Stimulated activated CD8-positive, alpha-beta memory T cell treated with anti-CD3 and anti-CD28 coated beads, Interleukin-2, amount 100 ng/mL, for 1 hour (primary cell): Measurements from ENCODE around the gene LY6G6C.

Source experiments
- DNase-seq, 2 donors: peaks; one replicate each; pipeline ENCODE4 v3.0.0-alpha.2; 2020; ENCODE audit warnings: low read depth in 2 of 2

Gene LY6G6C

DNA sequence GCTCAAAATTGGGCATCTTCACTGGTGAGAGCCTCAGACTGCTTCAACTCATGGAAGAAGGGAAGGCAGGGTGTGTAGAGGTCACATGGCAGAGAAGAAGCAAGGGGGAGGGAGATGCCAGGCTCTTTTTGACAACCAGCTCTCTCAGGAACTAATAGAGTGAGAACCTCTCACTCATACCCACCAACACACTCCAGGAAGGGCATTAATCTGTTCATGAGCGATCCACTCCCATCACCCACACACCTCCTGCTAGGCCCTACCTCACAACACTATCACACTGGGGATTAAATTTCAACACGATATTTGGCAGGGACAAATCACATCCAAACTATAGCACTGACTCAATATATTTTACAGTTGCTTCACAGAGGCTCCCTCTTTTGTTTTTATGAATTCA is 20.3 kb upstream of the LY6G6C start:
- no peak for DNase-seq

DNA sequence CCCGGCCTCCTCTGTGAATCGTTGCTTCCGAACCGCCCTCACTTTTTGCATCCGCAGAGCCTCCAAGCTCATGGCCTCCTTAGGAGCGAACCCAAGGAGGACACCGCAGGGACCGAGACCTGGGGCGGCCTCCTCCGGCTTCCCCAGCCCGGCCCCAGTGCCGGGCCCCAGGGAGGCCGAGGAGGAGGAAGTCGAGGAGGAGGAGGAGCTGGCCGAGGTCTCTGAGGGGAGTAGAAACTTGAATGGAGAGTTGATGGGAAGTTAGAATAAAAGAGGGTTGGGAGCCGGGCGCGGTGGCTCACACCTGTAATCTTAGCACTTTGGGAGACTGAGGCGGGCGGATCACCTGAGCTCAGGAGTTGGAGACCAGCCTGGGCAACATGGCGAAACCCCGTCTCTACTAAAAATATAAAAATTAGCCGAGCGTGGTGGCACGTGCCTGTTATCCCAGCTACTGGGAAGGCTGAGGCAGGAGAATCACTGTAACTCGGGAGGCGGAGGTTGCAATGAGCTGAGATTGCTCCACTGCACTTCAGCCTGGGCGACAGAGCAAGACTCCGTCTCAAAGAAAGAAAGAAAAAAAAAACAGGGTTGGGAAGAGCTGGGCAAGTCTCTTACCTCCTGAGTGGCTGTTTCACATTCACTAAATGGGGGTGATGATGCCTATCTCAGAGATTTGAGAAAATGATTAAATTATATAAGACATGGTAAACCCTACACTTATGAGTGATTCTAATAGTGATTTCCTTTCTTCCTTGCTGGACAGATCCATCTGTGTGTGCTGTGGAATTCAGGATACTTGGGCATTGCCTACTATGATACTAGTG is 19.1 kb upstream of the LY6G6C start:
- DNase-seq: no peak

DNA sequence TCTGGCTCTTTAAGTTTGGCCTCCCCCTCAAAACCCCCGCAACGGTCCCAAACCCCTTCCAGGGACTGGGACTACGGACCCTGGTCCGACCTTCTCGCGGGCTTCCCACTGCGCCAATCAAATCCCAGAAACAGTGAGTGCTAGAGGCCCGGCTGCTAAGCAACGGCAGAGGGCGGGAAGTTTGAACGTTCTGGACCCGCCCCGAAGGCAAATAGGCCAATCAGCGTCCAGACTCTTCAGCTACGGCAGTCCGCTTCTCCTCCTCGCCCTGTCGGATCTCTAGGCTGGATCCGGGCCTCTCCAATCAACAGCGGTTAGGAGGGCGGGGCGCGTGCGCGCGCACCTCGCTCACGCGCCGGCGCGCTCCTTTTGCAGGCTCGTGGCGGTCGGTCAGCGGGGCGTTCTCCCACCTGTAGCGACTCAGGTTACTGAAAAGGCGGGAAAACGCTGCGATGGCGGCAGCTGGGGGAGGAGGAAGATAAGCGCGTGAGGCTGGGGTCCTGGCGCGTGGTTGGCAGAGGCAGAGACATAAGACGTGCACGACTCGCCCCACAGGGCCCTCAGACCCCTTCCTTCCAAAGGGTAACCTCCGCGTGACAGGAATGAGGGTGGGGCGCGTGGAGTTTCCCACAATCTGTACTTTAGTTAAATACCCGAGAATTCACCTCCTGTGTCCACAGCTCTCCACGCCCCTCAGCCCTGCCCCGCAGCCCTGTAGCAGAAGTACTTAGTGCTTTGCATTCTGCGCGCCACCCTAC is 18.3 kb upstream of the LY6G6C start, which contains the start of gene MSH5:
Gene MSH5 (plus strand): TSS at position 367 of the 758 bp plus-strand sequence. CDS start 462 bp downstream, outside the sequence.
- peak; percentile 87 to 91 for DNase-seq

DNA sequence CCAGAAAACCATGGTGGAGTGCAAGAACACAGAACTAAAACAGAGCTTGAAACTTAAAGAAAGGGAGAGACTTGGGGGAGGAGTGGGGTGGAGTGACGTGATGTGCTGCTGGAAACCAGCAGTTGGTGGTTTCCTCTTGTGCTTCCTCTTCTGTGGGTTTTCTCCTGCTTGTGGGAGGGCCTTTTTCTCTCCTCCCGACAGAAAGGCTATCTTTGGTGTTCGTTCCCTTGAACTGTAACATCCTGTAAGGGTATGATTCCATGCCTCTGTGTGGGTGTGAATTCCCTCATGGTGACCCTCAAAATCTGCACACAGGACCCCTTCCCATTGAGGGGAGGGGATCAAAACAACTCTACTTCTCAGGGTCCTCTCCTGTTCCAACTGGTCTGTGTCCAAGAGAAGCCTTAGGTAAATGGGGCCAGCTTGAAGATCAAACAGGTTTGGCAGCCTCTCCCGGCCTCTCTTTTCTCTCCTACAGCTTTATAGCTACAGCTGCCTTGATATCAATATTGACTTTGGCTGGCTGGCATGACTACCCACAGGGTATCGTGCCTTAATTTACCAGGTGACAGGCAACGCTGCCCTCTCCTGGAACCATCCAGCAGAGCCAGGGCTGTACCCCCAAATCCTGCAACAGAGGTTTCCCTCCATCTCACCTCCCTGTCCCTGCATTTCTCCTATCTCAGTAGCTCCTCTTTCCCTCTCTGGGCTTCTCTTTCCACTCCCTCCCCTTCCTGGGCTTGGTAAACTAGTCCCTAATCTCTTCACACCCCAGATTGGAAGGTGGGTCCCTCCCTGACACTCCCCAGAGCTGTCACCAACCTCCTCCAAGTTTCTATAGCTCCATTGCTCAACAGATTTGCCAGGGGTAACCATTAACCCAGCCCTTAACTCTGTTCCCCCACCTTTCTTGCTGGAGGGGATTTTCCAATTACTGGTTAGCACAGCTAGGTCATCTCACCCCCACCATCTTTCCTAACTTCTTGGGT is 16.7 kb upstream of the LY6G6C start:
- peak in 1 of 2 donors; percentile 39 for DNase-seq

DNA sequence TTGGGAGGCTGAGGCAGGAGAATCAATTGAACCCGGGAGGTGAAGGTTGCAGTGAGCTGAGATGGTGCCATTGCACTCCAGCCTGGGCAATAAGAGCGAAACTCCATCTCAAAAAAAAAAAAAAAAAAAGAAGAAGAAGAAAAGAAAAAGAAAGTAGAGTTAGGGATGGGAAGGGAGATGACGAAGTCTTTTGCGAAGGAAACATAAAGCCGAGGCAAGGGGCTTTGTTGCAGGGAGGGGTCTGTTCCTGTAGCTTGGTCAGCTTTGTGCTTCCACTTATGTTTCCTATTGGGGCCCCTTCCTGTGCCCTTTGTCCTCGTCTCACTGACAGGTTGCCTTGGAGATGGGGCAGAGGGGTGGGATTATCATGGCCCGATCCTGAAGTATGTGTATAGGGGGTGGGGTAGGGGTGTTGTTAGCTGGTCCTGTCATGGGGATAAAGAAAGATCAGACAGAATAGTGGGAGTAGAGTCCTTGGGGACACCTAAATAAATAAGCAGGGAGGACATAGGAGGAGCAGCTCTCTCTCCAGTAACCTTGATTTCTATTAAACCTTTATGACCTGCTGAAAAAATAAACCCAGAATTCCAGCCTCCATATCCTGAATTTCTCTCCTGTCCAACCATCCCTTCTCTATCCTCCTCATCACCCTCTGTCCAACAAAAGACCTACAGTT is 15.9 kb upstream of the LY6G6C start:
- DNase-seq: no peak

DNA sequence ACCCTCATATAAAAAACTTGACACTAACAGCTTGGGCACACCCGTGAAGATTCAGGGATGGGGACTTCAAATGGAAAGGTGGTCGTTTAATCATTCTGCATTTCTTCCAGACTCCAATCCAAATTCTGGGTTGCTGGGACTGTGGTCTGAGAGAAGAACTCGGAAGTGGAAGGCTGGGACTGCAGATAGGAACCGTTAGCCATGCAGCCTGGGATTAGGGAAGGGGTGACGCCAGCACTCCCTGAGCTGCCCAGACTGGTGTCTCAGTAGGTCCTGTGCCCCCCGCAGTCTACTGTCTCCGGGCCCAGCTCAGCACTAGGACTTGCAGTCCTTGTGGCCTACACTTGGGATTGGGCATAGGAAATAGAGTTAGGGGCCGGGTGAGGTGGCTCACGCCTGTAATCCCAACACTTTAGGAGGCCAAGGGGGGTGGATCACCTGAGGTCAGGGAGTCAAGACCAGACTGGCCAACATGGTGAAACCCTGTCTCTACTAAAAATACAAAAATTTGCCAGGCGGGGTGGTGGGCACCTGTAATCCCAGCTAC is 15.3 kb upstream of the LY6G6C start:
- no peak for DNase-seq

DNA sequence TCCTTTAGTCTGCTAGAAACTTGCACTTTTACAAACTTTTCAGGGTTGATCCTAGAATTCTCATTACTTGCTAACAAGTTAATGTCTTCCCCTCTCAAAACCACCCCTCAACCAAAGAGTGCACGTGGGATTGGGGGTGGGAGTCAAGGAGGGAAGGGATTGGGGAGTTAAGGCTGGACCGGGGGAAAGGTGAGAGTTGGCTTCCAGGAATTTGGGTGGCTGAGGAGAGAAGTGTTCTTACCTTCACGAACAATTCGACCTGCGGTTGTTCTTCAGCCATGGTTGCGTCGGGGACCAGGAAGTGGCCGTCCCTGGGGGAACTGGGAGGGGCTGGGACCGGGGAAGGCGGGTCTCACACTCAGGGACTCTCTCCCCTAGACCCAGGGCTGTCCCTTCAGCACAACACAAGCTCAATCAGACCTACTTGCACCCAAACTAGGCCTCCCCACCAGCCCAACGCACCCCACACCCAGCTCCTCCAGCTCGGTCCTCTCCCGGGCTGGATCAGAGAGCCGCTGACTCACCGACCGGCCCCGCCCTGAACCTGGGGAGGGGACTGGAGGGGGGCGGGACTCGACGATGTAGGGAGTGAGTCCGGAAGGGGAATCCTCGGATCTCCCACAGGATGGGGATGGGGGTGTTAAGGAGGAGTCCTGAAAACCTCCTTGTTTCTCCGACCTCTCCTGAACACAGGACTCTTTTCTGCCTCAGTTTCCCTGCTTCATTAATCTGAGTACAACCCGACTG is 14.6 kb upstream of the LY6G6C start, which contains the start of gene CLIC1:
Gene CLIC1 (minus strand): TSS at position 510 of the 747 bp plus-strand sequence. CDS start 230 bp downstream, at position 280.
- peak; percentile 37 to 62 for DNase-seq

DNA sequence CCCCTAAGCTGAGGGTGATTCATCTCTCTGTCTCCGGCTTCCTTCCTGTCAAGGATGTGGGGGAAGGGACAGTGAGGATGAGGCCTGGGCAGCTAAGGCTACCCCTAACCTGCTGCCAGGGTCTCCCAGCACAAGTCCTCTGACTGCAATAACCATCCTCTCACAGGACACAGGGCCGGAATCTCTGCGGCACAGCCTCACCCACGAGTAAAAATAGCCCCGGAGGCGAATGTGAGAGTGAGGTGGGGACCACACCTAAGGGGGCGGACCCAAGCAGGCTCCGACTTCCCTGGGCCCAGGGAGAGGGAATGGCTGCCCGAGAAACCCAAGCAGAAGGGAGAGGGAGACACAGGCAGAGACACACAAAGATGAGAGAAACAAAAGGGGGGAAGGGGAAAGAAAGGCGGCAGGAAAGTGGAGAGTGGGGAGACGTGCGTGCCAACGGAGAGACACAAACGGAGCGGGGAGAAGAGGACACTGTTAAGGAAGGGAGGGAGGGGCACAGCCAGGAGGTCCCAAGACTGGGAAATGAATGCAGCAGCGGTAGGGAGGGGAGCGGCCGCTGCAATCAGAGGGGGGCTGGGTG is 13.4 kb upstream of the LY6G6C start:
- peak in 1 of 2 donors; percentile 39 for DNase-seq

DNA sequence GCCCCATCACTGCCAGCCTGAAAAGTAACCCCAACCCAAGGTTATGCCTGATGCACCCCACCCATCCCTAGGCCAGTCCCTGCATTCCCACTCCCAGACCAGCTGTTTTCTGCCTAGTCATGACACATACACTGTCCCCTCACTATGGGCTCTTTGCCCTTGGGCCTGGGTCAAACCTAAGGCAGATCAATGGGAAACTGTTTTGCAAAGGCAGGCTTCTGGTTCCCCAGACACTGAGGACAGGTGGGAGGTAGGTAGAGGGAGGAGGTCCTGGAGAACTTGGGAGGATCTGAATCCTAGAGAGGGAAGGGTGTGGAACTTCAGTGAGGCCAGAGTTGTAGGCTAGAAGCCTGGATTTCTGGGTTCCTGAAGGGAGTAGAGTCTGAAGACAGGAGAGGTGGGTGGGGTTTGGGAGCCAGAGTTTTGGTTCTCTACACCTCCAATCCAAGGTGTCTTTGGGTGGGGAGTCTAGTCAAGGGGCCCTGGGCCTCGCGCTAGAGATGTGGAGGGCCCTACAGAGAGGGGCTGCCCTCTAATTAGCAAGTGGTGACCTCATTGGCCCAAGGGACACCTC is 12.8 kb upstream of the LY6G6C start:
- DNase-seq: no peak

DNA sequence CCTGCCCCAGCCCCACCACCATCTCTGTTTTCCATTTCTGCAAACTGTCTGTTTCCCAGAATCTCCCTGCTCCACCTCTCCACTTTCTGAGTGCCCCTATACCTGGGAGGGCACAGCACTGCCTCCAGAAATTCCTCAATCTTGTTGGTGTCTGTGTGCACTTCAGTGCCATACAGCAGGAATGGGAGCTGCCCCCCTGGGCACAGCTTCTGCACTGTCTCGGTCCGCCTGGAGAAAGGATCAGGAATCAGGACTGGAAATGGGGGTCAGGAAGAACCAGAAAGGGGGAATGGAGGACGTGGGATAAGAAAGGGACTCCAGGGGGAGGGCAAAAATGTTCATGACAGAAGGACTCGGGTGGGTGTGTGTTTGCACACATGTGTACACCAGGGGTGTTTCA is 12.2 kb upstream of the LY6G6C start:
- no peak for DNase-seq

DNA sequence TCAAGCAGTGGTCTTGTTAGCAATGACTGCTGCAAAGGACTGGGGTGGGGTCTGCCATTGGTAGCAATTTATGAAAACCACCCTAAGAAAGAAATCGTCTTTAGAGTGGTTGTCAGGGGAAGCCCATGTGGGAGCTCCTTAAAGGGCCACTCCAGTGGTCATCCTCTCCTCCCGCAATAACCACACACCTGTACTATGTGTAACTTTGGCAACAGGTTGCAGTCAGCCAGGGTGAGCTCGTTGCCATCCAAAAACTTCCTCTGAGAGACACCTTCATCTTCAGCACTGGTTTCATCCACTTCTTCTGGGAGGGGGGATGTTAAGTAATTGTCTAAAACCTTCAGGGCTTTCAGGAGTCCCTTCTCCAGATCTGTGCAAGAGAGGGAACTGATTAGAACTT is 10.5 kb upstream of the LY6G6C start:
- DNase-seq: no peak

DNA sequence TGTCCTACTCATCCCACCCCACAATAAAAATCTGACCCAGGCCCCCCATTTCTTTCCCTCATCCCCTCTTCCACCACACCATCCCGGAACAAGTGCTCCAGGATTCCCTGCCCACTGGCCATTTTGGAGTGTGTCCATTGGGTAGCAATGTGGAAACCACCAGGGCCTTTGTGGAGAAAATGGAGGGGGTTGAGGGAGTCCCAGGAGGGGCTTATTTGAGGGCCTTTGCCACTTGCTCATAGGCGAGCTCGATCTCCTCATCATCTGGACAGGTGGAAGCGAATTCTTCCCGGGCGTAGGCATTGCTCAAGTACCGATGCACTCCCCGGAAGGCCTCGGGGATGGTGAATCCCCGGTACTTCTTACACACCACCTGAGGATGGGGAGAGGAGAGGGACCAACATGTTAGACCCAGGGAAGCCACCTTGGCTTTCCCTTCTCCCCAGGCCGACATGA is 9.1 kb upstream of the LY6G6C start:
- no peak for DNase-seq

DNA sequence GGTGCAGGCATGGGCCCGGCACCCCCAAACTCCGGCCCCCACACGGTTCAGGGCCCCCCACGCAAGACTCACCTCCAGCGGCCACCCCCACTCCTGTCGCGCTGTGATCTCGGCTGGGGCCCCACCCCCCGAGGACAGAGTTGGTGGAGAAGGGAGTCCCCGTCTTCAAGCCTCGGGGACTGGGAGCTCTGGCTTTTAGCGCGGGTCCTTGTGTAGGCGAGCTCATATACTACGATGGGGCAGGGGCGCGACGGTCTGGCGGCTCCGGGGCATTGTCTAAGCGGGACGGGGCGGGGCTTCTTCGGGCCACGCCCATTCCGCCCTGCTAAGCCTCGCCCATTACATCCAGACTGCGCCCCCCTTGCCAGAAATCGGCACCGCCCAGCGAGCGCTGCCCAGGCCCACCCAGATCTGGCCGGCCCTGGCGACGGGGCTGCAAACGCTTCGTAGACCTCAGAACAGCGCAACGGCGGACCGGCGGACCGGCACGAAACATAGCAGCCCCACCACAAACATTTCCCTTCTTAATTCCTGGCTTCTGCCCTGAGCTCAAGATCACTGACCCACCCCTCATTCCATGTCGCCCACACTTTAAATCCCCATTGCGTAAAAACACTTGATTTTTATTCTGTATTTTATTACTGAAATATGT is 8.6 kb upstream of the LY6G6C start:
- peak; percentile 39 to 54 for DNase-seq

DNA sequence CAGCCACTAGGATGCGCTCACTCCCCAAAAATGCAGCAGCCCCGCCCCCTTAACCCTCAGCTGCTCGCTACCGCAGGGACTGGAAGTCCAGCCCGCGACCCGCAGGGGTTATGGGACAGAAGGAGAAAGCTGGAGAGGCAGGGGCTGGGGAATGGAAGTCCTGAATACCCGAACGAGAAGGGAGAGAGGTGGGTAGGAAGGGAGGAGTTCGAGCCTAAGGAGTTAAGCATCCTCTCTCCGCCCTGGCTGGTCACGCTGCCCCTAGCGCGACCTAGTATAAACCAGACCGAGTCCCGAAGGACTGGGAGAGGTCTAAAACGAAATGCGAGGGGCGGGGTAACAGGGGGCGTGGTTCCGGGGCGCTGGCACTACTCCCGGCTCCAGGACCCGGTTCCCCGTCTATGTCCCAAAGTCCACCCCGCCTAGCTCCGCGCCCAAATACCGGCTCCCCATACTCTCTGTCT is 8.0 kb upstream of the LY6G6C start:
- DNase-seq: peak; percentile 64 to 68

DNA sequence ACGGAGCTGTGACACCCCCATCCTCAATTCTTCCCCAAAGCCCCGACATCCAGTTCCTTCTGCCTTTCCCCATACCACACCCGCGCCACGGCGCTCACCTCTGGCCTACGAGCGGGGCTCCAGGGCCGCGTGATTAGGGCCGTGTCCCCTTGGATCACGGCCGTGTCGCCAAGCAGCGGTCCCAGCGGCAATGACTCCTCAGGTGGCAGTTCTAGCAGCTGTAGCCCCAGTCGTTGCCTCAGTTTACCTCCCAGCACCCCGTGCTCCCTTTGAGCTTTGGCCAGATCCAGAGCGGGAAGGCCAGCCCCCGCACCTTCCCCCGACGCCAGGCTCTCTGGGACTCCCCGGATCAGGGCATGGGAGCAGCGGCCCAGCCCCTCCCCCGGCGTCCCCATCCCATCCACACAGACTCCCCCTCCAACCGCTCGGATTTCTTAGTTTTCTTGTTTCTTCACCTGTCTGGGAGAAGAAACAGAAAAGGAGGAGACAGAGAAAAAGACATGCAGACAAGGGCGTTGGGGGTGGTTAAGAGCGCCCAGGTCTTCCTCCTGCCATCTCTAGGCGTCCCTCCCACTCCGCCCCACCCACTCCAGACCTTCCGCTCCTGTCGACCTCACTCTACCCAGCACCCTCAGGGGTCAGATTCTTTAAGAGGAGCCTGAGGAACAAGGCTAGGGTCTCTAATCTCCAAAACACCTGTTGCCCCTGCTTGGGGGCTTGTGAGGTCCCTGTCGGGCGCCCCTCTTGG is 7.4 kb upstream of the LY6G6C start, which contains the start of gene DDAH2:
Gene DDAH2 (minus strand): TSS at position 533 of the 748 bp plus-strand sequence. CDS start 138 bp downstream, at position 395.
- DNase-seq: no peak

DNA sequence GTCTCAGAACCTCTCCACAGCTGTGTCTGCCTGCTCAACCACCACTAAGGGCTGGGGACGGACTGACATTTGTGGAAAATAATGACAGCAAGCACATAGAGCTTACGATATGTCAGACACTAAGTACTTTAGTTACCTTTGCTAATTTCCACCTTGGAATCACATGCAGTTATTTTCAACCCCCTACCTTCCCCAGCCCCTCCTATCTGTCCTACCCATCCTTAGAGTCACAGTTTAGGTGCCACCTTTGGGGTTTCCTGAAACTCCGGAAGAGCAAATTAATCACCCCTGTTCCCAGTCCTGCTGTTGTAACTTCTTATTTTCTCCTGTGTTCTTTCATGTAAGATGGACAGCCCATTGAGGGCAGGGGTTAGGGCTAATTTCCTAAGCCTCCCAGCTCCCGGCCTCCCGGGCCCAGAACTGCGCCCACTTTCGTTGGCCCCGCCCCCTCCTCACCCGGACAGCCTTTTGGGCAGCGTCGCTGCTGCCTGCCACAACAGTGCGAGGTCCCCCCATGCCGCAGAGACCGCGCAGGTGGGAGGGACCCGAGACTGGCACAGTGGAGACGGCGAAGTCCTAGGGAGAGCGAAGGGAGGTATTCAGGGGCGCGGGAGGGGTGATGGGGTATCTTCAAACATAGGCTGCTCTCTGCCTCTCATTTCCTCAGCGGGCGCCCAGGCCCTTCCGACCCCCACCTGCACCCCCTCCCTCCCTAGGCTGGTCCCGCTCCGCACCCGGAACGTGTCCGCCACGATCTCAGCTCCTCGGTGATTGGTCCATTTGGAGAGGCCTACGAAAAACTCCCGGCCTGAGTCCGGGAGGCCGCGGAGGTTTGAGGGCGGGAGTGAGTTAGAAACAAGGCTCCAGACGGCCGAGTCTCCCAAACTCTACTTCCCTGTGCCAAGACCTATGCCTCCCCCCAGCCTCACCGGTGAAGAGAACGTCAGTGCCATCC is 6.4 kb upstream of the LY6G6C start:
- no peak for DNase-seq
